Loucy (cell line): ENCODE data around the gene GTF3C1.

ENCODE experiments used
- EZH2phosphoT487 ChIP-seq: fragments of 200-600 bp; IDR thresholded peaks from 2 replicates; pipeline ENCODE4 v1.6.1; 2018; ENCODE audit warnings: antibody characterized with exemption, mild to moderate bottlenecking, moderate library complexity, borderline replicate concordance
- TF ChIP-seq, protein P1 (sequence below): fragments of 200-600 bp; sonication (generic); conservative IDR thresholded peaks from 2 replicates; pipeline ENCODE4 v1.5.1; 2014; ENCODE audit warnings: mild to moderate bottlenecking, antibody characterized with exemption, low read length

DNA sequence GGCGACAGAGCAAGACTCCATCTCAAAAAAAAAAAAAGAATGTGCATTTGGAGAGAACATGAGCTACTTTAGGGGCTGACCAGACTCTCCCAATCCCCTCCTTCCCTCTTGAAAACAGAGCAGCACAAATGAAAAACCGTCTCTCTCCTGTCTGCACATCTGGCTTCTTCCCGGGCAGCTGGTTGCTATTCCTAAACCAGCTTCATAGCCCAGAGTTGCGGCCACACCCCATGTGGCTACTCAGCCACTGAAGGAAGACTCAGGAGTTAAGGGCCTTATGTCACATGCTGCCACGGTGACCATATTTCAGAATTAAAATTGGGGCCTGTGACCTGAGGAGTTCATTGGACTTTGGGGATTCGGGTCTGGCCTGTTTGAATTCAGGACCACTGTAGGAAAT is 48.5 kb upstream of the GTF3C1 start:
- no peak for TF ChIP-seq EZH2phosphoT487
- TF ChIP-seq, protein P1, sequence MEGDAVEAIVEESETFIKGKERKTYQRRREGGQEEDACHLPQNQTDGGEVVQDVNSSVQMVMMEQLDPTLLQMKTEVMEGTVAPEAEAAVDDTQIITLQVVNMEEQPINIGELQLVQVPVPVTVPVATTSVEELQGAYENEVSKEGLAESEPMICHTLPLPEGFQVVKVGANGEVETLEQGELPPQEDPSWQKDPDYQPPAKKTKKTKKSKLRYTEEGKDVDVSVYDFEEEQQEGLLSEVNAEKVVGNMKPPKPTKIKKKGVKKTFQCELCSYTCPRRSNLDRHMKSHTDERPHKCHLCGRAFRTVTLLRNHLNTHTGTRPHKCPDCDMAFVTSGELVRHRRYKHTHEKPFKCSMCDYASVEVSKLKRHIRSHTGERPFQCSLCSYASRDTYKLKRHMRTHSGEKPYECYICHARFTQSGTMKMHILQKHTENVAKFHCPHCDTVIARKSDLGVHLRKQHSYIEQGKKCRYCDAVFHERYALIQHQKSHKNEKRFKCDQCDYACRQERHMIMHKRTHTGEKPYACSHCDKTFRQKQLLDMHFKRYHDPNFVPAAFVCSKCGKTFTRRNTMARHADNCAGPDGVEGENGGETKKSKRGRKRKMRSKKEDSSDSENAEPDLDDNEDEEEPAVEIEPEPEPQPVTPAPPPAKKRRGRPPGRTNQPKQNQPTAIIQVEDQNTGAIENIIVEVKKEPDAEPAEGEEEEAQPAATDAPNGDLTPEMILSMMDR: no peak
